MM.1S (cell line): ENCODE results near the gene PANX1.

Experiments used
- DNase-seq: peaks from one replicate; pipeline ENCODE4 v3.0.0-alpha.2; 2015
- H2AFZ ChIP-seq: fragments of 300-600 bp; sonication (generic); 2 replicates; pipeline ENCODE4 v1.6.0; 2016; ENCODE audit warnings: antibody characterized with exemption, low read length
- H3F3A ChIP-seq: fragments of 300-600 bp; sonication (generic); 2 replicates; pipeline ENCODE4 v1.6.1; 2016; ENCODE audit warnings: mild to moderate bottlenecking, antibody characterized with exemption, low read length, moderate library complexity, mixed read lengths; ENCODE audit not compliant: insufficient read depth
- H3K27ac ChIP-seq: fragments of 300-600 bp; sonication (generic); 2 replicates; pipeline ENCODE4 v1.5.1; 2016; ENCODE audit warnings: mild to moderate bottlenecking, low read length
- H3K27me3 ChIP-seq: fragments of 300-600 bp; sonication (generic); replicated peaks from 2 replicates; pipeline ENCODE4 v1.6.0; 2016; ENCODE audit warnings: low read length; ENCODE audit not compliant: insufficient read depth
- H3K36me3 ChIP-seq: fragments of 300-600 bp; sonication (generic); replicated peaks from 2 replicates; pipeline ENCODE4 v1.6.1; 2016; ENCODE audit warnings: mild to moderate bottlenecking, low read length, mixed read lengths; ENCODE audit not compliant: insufficient read depth
- H3K4me1 ChIP-seq: fragments of 300-600 bp; sonication (generic); 2 replicates; pipeline ENCODE4 v1.6.1; 2016; ENCODE audit warnings: low read length, mixed read lengths
- H3K4me2 ChIP-seq: fragments of 300-600 bp; sonication (generic); 2 replicates; pipeline ENCODE4 v1.6.0; 2016; ENCODE audit warnings: low read depth, low read length
- H3K4me3 ChIP-seq: fragments of 300-600 bp; sonication (generic); 2 replicates; pipeline ENCODE4 v1.5.1; 2016; ENCODE audit warnings: low read length, mixed read lengths
- H3K79me2 ChIP-seq: fragments of 300-600 bp; sonication (generic); 2 replicates; pipeline ENCODE4 v1.6.1; 2016; ENCODE audit warnings: mixed run types, low read length, mixed read lengths
- H3K9ac ChIP-seq: fragments of 300-600 bp; sonication (generic); 2 replicates; pipeline ENCODE4 v1.6.1; 2016; ENCODE audit warnings: low read length, mixed read lengths
- H3K9me2 ChIP-seq: fragments of 300-600 bp; sonication (generic); replicated peaks from 2 replicates; pipeline ENCODE4 v1.6.1; 2016; ENCODE audit warnings: mild to moderate bottlenecking, low read length, mixed read lengths; ENCODE audit not compliant: insufficient read depth
- H3K9me3 ChIP-seq: fragments of 300-600 bp; sonication (generic); replicated peaks from 2 replicates; pipeline ENCODE4 v1.6.1; 2016; ENCODE audit warnings: mild to moderate bottlenecking, low read length, mixed read lengths; ENCODE audit not compliant: insufficient read depth
- H4K20me1 ChIP-seq: fragments of 300-600 bp; sonication (generic); 2 replicates; pipeline ENCODE4 v1.6.1; 2016; ENCODE audit warnings: mild to moderate bottlenecking, low read length, moderate library complexity, mixed read lengths; ENCODE audit not compliant: insufficient read depth
- CTCF ChIP-seq: fragments of 300-600 bp; sonication (generic); IDR thresholded peaks from 2 replicates; pipeline ENCODE4 v1.5.1; 2016; ENCODE audit warnings: antibody characterized with exemption, low read length, mixed read lengths
- EZH2 ChIP-seq: fragments of 300-600 bp; sonication (generic); optimal IDR thresholded peaks from 2 replicates; pipeline ENCODE3; 2017; ENCODE audit warnings: low read depth, mild to moderate bottlenecking, antibody characterized with exemption, low read length, mixed read lengths
- EZH2phosphoT487 ChIP-seq: fragments of 300-600 bp; sonication (generic); IDR thresholded peaks from 2 replicates; pipeline ENCODE4 v1.6.1; 2018; ENCODE audit warnings: antibody characterized with exemption, low read length

Gene PANX1

GRCh38 chr11:94185416-94186084, 56.9 kb downstream of the PANX1 start:
- H3K4me1 ChIP-seq: no peaks in the 10 kb centered on the region
- no peak overlapping the region for H3K27ac ChIP-seq
- H2AFZ ChIP-seq: no peak overlapping the region
- H3K27me3 ChIP-seq: no peaks in the 10 kb centered on the region
- H3K4me2 ChIP-seq: no peak overlapping the region
- no peaks in the 10 kb centered on the region for H3K79me2 ChIP-seq
- H3K4me3 ChIP-seq: no peak overlapping the region
- H3K9me3 ChIP-seq: no peaks in the 10 kb centered on the region
- no peaks in the 10 kb centered on the region for H3K36me3 ChIP-seq
- no peak for TF ChIP-seq EZH2phosphoT487
- no peak for TF ChIP-seq EZH2
- no peak for TF ChIP-seq CTCF
- DNase-seq: no peak
- H3K9ac ChIP-seq: no peak overlapping the region
- no peaks in the 10 kb centered on the region for H3F3A ChIP-seq
- no peaks in the 10 kb centered on the region for H4K20me1 ChIP-seq
- no peaks in the 10 kb centered on the region for H3K9me2 ChIP-seq

- no peak overlapping the region for H2AFZ ChIP-seq
- no peak overlapping the region for H3K27ac ChIP-seq
- H4K20me1 ChIP-seq: no peaks in the 10 kb centered on the region
- no peak overlapping the region for H3K4me3 ChIP-seq
- no peaks in the 10 kb centered on the region for H3F3A ChIP-seq
- no peaks in the 10 kb centered on the region for H3K27me3 ChIP-seq
- H3K4me2 ChIP-seq: no peak overlapping the region
- DNase-seq: no peak
- H3K9me3 ChIP-seq: no peaks in the 10 kb centered on the region
- no peaks in the 10 kb centered on the region for H3K4me1 ChIP-seq
- TF ChIP-seq CTCF (no peak), EZH2 (no peak), EZH2phosphoT487 (no peak)
- no peak overlapping the region for H3K9ac ChIP-seq
- H3K79me2 ChIP-seq: no peaks in the 10 kb centered on the region
- no peaks in the 10 kb centered on the region for H3K9me2 ChIP-seq
- no peaks in the 10 kb centered on the region for H3K36me3 ChIP-seq
Measured at GRCh38 chr11:94186342-94187203, 57.9 kb downstream of the PANX1 start.

- no peak overlapping the region for H3K4me3 ChIP-seq
- H3K4me2 ChIP-seq: no peak overlapping the region
- H4K20me1 ChIP-seq: no peaks in the 10 kb centered on the region
- no peaks in the 10 kb centered on the region for H3K27me3 ChIP-seq
- H3K27ac ChIP-seq: no peak overlapping the region
- no peaks in the 10 kb centered on the region for H3F3A ChIP-seq
- no peak overlapping the region for H3K9ac ChIP-seq
- TF ChIP-seq EZH2phosphoT487 (no peak), CTCF (no peak), EZH2 (no peak)
- no peaks in the 10 kb centered on the region for H3K9me3 ChIP-seq
- H3K9me2 ChIP-seq: no peaks in the 10 kb centered on the region
- H3K36me3 ChIP-seq: no peaks in the 10 kb centered on the region
- H3K79me2 ChIP-seq: no peaks in the 10 kb centered on the region
- DNase-seq: no peak
- no peak overlapping the region for H2AFZ ChIP-seq
- H3K4me1 ChIP-seq: no peaks in the 10 kb centered on the region
Measured at GRCh38 chr11:94193288-94193687, 64.6 kb downstream of the PANX1 start.
